Astrocyte (in vitro differentiated cells and primary cell): ENCODE data around the gene ADAM8. TPM values are rescaled to one million over a fixed set of nuclear protein-coding genes. Genes with fewer than 3 reads are reported as not detected.
A peak's percentile ranks its signal among the peaks of the same experiment; 100 is the strongest.

Experiments used
- DNase-seq: peaks from one replicate; pipeline ENCODE4 v3.0.0-alpha.2; 2010; ENCODE audit warnings: low read depth
- FAIRE-seq: peaks from 2 replicates; lab custom pipeline; 2011; peaks lifted over from hg19 to GRCh38; lab: Jason Lieb, UNC
- H2AFZ ChIP-seq: 2 replicates; pipeline ENCODE4 v1.6.0; 2012; ENCODE audit warnings: low read depth, low read length, inconsistent platforms
- H3K27ac ChIP-seq: 2 replicates; pipeline ENCODE4 v1.5.1; 2011; ENCODE audit warnings: low read depth, low read length, inconsistent platforms
- H3K27me3 ChIP-seq: 2 replicates; pipeline ENCODE4 v1.6.0; 2011; ENCODE audit warnings: low read length, inconsistent platforms; ENCODE audit not compliant: insufficient read depth
- H3K36me3 ChIP-seq: 2 replicates; pipeline ENCODE4 v1.5.1; 2011; ENCODE audit warnings: low read length, inconsistent platforms; ENCODE audit not compliant: insufficient read depth
- H3K4me1 ChIP-seq: 2 replicates; pipeline ENCODE4 v1.5.1; 2011; ENCODE audit warnings: low read length, inconsistent platforms; ENCODE audit not compliant: insufficient read depth
- H3K4me2 ChIP-seq: 2 replicates; pipeline ENCODE4 v1.6.0; 2012; ENCODE audit warnings: low read length, inconsistent platforms
- H3K4me3 ChIP-seq: 2 replicates; pipeline ENCODE4 v1.5.1; 2011; ENCODE audit warnings: low read depth, mild to moderate bottlenecking, low read length, inconsistent platforms; ENCODE audit not compliant: insufficient read depth
- H3K79me2 ChIP-seq: 2 replicates; pipeline ENCODE4 v1.6.0; 2012; ENCODE audit warnings: mild to moderate bottlenecking, low read length, inconsistent platforms; ENCODE audit not compliant: insufficient read depth
- H3K9ac ChIP-seq: 2 replicates; pipeline ENCODE4 v1.6.0; 2012; ENCODE audit warnings: mild to moderate bottlenecking, low read length, inconsistent platforms
- H3K9me3 ChIP-seq: 2 replicates; pipeline ENCODE4 v1.5.1; 2012; ENCODE audit warnings: low read depth, mild to moderate bottlenecking, low read length, inconsistent platforms; ENCODE audit not compliant: insufficient read depth
- H4K20me1 ChIP-seq: 2 replicates; pipeline ENCODE4 v1.6.0; 2012; ENCODE audit warnings: low read length, inconsistent platforms; ENCODE audit not compliant: insufficient read depth
- H3K27ac Mint-ChIP-seq: one replicate; pipeline ENCODE4 v1.8.0; 2021; ENCODE audit warnings: mild to moderate bottlenecking, mixed read lengths; ENCODE audit not compliant: unreplicated experiment
- H3K27me3 Mint-ChIP-seq: one replicate; pipeline ENCODE4 v1.8.0; 2021; ENCODE audit warnings: low read depth, mixed read lengths; ENCODE audit not compliant: unreplicated experiment
- H3K36me3 Mint-ChIP-seq: one replicate; pipeline ENCODE4 v1.8.0; 2021; ENCODE audit warnings: low read depth, mixed read lengths; ENCODE audit not compliant: unreplicated experiment
- H3K4me1 Mint-ChIP-seq: one replicate; pipeline ENCODE4 v1.8.0; 2021; ENCODE audit warnings: low read depth, mixed read lengths; ENCODE audit not compliant: unreplicated experiment
- H3K4me3 Mint-ChIP-seq: one replicate; pipeline ENCODE4 v1.8.0; 2021; ENCODE audit warnings: mild to moderate bottlenecking, moderate library complexity, mixed read lengths; ENCODE audit not compliant: unreplicated experiment
- H3K9me3 Mint-ChIP-seq: one replicate; pipeline ENCODE4 v1.8.0; 2021; ENCODE audit warnings: mild to moderate bottlenecking, mixed read lengths; ENCODE audit not compliant: unreplicated experiment
- CTCF ChIP-seq: IDR thresholded peaks from 2 replicates; pipeline ENCODE4 v1.5.1; 2011; ENCODE audit warnings: low read depth, mild to moderate bottlenecking, inconsistent platforms, low read length, moderate library complexity; ENCODE audit not compliant: insufficient read depth
- EZH2 ChIP-seq: IDR thresholded peaks from 2 replicates; pipeline ENCODE4 v1.6.1; 2012; ENCODE audit warnings: mild to moderate bottlenecking, low read length, inconsistent platforms; ENCODE audit not compliant: insufficient read depth
- total RNA-seq: library from RNA; stranded (reverse); gene quantifications from 2 replicates; pipeline ENCODE4 v1.2.1, GENCODE V29; 2021

The ADAM8 gene
- total RNA-seq, 1 donor from 2014 or later: 4.6 TPM

DNA sequence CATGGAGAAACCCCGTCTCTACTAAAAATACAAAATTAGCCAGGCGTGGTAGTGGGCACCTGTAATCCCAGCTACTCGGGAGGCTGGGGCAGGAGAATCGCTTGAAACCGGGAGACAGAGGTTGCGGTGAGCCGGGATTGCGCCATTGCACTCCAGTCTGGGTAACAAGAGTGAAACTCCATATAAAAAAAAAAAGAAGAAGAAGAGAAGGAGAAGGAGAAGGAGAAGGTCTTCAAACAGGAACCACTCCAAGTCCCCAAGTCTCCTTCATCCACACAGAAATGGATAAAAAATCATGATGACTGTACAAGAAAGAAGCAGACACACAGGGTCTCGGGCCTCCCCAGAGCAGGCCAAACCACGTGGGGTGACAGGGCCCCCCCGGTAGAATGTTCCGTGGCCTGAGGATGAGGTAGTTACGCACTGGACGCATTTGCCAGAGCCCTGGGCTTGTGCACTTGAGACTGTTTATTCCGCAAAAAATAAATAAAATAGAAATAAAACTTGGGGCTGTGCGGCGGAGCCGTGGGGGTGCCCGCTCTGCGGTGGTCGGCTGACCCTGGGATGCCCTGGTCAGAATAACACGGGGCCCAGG, 23.2 kb downstream of the ADAM8 start:
- Histone ChIP-seq H3K27ac (no peak overlapping the region), H4K20me1 (no peaks in the 10 kb centered on the region), H3K27me3 (peaks cover 5% of the 10 kb centered on the region), H3K4me3 (no peak overlapping the region), H2AFZ (no peak overlapping the region), H3K36me3 (no peaks in the 10 kb centered on the region), H3K9me3 (no peaks in the 10 kb centered on the region), H3K4me1 (peaks cover 12% of the 10 kb centered on the region), H3K9ac (no peak overlapping the region), H3K79me2 (no peaks in the 10 kb centered on the region), H3K4me2 (no peak overlapping the region)
- H3K9me3 Mint-ChIP-seq: no peaks in the 10 kb centered on the region
- peaks cover 46% of the 10 kb centered on the region for H3K27me3 Mint-ChIP-seq
- TF ChIP-seq CTCF: no peak
- H3K4me3 Mint-ChIP-seq: no peak overlapping the region
- FAIRE-seq (no peak), DNase-seq (no peak)
- peaks cover 3% of the 10 kb centered on the region for H3K4me1 Mint-ChIP-seq
- H3K27ac Mint-ChIP-seq: peak overlapping the region; percentile 26
- H3K36me3 Mint-ChIP-seq: no peaks in the 10 kb centered on the region

GRCh38 chr10:133252223-133252552, 24.5 kb downstream of the ADAM8 start:
- Mint-ChIP-seq H3K27ac (no peak overlapping the region), H3K27me3 (peaks cover 47% of the 10 kb centered on the region), H3K4me3 (no peak overlapping the region), H3K4me1 (no peaks in the 10 kb centered on the region), H3K9me3 (no peaks in the 10 kb centered on the region), H3K36me3 (no peaks in the 10 kb centered on the region)
- H3K4me3 ChIP-seq: no peak overlapping the region
- H3K36me3 ChIP-seq: no peaks in the 10 kb centered on the region
- H3K9me3 ChIP-seq: no peaks in the 10 kb centered on the region
- no peak overlapping the region for H3K4me2 ChIP-seq
- FAIRE-seq: no peak
- H3K27ac ChIP-seq: no peak overlapping the region
- DNase-seq: no peak
- peaks cover under 1% of the 10 kb centered on the region for H3K4me1 ChIP-seq
- no peak overlapping the region for H3K9ac ChIP-seq
- H2AFZ ChIP-seq: no peak overlapping the region
- TF ChIP-seq EZH2 (no peak), CTCF (no peak)
- H3K79me2 ChIP-seq: no peaks in the 10 kb centered on the region
- peaks cover 5% of the 10 kb centered on the region for H3K27me3 ChIP-seq
- no peaks in the 10 kb centered on the region for H4K20me1 ChIP-seq

DNA sequence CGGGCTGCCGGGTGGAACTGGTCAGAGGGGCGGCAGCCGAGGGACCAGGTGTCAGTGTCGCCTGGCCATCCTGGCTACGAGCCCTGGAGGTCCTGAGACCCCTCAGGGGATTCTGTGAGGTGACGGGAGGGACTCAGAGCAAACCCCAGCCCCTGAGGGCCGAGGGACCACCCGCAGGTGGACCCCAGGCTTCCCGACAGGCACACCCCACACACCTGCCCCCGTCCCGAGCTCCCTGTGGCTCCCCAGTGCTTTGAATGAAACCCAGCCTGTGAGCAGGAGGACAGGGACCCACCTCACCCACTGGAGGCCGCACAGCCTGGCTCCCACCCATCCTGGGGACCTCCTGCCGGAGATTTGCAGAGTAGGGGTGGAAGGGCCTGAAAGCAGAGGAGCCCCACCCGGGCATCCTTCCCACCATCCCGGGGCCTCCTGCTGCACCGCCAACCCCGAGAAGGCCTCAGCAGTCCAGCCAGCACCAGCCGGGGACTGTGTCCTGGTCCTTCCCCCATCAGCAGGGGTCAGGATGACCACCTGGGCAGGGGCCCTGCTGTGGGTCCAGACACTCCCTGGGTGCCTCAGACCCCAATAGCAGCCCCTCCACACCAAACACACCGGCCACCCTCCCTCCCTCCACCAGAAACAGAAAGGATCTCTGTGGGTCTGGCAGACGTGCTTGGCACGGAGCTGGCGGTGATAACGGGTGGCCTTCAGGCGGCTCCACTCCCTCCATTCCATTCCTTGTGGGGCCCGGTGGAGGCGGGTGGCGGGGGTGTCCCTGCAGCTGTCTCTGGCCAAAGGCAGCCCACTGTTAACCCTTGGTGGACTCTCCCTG, 25.1 kb downstream of the ADAM8 start:
- Histone ChIP-seq H3K79me2 (no peaks in the 10 kb centered on the region), H3K9ac (no peak overlapping the region), H3K27me3 (peaks cover 5% of the 10 kb centered on the region), H3K27ac (no peak overlapping the region), H3K4me3 (no peak overlapping the region), H3K4me2 (no peak overlapping the region), H3K36me3 (no peaks in the 10 kb centered on the region), H3K9me3 (no peaks in the 10 kb centered on the region), H4K20me1 (no peaks in the 10 kb centered on the region), H2AFZ (no peak overlapping the region), H3K4me1 (no peaks in the 10 kb centered on the region)
- Mint-ChIP-seq H3K4me1 (no peaks in the 10 kb centered on the region), H3K4me3 (no peak overlapping the region), H3K9me3 (no peaks in the 10 kb centered on the region), H3K36me3 (no peaks in the 10 kb centered on the region), H3K27ac (no peak overlapping the region), H3K27me3 (peaks cover 47% of the 10 kb centered on the region)
- TF ChIP-seq CTCF: no peak
- TF ChIP-seq EZH2: no peak
- FAIRE-seq: no peak
- DNase-seq: no peak
